ENCODE data around the gene ZNF189.

GRCh38 chr9:101360647-101361046, 38.0 kb upstream of the ZNF189 start:
- TF ChIP-seq, protein P1, sequence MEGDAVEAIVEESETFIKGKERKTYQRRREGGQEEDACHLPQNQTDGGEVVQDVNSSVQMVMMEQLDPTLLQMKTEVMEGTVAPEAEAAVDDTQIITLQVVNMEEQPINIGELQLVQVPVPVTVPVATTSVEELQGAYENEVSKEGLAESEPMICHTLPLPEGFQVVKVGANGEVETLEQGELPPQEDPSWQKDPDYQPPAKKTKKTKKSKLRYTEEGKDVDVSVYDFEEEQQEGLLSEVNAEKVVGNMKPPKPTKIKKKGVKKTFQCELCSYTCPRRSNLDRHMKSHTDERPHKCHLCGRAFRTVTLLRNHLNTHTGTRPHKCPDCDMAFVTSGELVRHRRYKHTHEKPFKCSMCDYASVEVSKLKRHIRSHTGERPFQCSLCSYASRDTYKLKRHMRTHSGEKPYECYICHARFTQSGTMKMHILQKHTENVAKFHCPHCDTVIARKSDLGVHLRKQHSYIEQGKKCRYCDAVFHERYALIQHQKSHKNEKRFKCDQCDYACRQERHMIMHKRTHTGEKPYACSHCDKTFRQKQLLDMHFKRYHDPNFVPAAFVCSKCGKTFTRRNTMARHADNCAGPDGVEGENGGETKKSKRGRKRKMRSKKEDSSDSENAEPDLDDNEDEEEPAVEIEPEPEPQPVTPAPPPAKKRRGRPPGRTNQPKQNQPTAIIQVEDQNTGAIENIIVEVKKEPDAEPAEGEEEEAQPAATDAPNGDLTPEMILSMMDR (IDR thresholded peaks at IDR 0.05) = no peak
- TF ChIP-seq FOSB (CRISPR knock-in tag; IDR thresholded peaks at IDR 0.05) = no peak
- TF ChIP-seq FOXS1 (CRISPR knock-in tag; IDR thresholded peaks at IDR 0.05) = no peak
- no peak for TF ChIP-seq POLR2A (IDR thresholded peaks at IDR 0.05; ENCODE audit: low read length)

All from A549 (cell line).